ENCODE data around the gene RGL2.

- TF ChIP-seq CTCF (conservative IDR thresholded peaks at IDR 0.05; ENCODE audit: low read length) (peak; percentile 78), EZH2phosphoT487 (IDR thresholded peaks at IDR 0.05; ENCODE audit: borderline replicate concordance, low read depth, low read length) (no peak)
These were observed 18.7 kb downstream of the RGL2 start for GRCh38 chr6:33279971-33280511.

Measured in OCI-LY7 (cell line).